NCI-H1436 (cell line): ENCODE results near the gene CHKA.
A peak's percentile ranks its signal among the peaks of the same experiment; 100 is the strongest.

Source experiments
- DNase-seq: peaks from one replicate; lab custom pipeline; 2025; lab: John Stamatoyannopoulos, UW

The CHKA gene

GRCh38 chr11:68013611-68014156 is 107.5 kb downstream of the CHKA start:
- no peak for DNase-seq

- no peak for DNase-seq
Measured at GRCh38 chr11:68012843-68013610, 108.2 kb downstream of the CHKA start.

- no peak for DNase-seq
Measured at GRCh38 chr11:68012044-68012842, 108.9 kb downstream of the CHKA start.

GRCh38 chr11:68011051-68011943 is 109.9 kb downstream of the CHKA start:
- no peak for DNase-seq

- no peak for DNase-seq
Measured at GRCh38 chr11:68010090-68011041, 110.8 kb downstream of the CHKA start, which contains the start of gene ALDH3B1. Gene ALDH3B1, plus strand, starts transcription at chr11:68010327. Its CDS starts 4,971 bp downstream, at chr11:68015298.

GRCh38 chr11:68009391-68010089 is 111.6 kb downstream of the CHKA start:
- no peak for DNase-seq

- peak; percentile 30 for DNase-seq
Measured at GRCh38 chr11:68008381-68009337, 112.5 kb downstream of the CHKA start.

- no peak for DNase-seq
Measured at GRCh38 chr11:68007498-68008380, 113.4 kb downstream of the CHKA start.

- DNase-seq, result no peak
Measured at GRCh38 chr11:68006606-68007166, 114.5 kb downstream of the CHKA start.

GRCh38 chr11:68004551-68005335 is 116.4 kb downstream of the CHKA start:
- DNase-seq, result no peak

- DNase-seq, result peak; percentile 23
Measured at GRCh38 chr11:68003846-68004550, 117.2 kb downstream of the CHKA start, which contains the start of gene UNC93B1. Gene UNC93B1, minus strand, starts transcription at chr11:68004097. Its CDS starts 54 bp downstream, at chr11:68004043.

- no peak for DNase-seq
Measured at GRCh38 chr11:68002938-68003845, 118.0 kb downstream of the CHKA start.
